M059J (cell line): ENCODE data around the gene MTUS2. TPM values are rescaled to one million over a fixed set of nuclear protein-coding genes. Genes with fewer than 3 reads are reported as not detected.

Source experiments
- DNase-seq: peaks from one replicate; pipeline ENCODE4 v3.0.0-alpha.2; 2012; ENCODE audit warnings: low read depth
- total RNA-seq: library from RNA; depleted of rRNA; stranded (reverse); fragments of >200 nt; shearing (Covaris generic); gene quantifications from 2 replicates; pipeline ENCODE4 v1.2.3, GENCODE V29; 2014; rRNA removed

MTUS2 gene
- total RNA-seq, 1 experiment from 2014 or later, result 0.59 TPM

DNA sequence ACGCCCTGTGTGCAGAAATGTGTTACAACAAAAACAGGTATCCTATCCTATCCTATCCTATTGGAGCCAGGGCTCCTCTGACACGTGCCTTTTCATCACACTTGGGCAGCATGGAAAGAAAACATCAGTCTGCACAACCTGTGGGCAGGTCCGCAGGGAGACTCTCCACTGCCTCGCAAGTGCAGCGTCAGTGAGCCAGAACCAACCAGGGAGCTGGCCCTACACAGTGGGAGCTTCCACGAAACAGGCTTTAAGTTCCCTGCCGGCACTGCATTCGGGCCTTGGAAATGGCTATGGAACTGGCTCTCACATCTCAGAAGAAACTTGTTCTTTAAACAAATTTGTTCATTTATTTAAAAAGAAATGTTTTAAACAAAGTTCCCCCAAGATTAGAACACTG lies 725.8 kb downstream of the MTUS2 start:
- no peak for DNase-seq

GRCh38 chr13:29546662-29547061 lies 726.5 kb downstream of the MTUS2 start:
- DNase-seq, result no peak

DNA sequence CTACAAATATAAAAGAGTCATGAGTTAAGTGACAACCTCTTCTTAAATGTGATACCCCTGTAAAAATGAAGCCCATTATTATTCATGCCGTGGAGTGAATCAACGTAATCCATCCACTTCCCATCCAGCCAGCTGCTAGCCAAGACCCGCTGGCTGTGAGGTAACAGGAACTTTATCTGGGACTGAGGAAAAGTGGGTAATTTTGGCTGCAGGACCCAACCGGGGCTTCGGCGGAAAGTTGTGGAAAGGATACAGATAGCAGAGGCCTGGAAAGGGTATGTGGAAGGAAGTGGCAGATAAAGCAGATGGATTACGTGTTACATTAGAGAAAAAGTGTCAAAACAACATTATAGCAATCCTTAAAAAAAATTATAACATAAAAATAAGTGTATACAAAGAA lies 727.0 kb downstream of the MTUS2 start:
- DNase-seq, result no peak

DNA sequence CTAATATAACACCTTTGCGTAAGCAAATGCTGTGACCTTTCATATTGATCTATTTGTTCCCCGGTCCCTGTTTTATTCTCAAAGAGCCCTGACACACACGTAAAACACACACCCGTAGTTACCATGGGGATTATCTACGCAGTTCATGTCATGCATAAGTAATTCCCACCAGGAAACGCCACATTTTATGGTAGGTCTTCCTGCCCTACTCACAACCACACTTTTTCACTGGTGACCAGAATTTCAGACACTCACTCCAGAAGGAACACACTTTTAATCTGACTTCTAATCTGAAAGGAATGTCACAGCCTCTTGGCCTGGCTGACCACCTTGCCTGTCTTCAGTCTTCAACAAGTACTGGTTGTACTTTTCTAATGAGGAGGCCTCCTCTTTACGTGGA lies 728.6 kb downstream of the MTUS2 start:
- DNase-seq, result peak; percentile 86

GRCh38 chr13:29550430-29550988 lies 730.4 kb downstream of the MTUS2 start:
- DNase-seq, result peak; percentile 17

DNA sequence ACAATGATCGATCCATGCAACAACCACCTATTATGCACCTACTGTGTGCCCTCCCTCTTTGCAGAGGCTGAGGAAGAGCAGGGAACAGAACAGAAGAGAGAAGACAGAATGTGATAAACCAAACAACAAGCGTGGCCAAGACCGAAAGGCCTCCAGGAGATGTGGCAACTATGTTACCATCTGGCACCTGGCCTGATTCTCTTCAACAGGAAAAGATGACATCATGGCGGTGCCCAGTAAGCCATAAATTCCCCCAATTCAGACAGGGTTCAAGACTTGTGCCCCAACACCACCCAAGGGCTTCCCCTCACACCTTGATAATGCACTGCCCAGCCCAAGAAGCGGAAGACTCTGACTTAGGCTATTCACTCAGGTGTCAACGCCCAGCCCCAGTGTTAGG lies 731.1 kb downstream of the MTUS2 start:
- DNase-seq, result peak; percentile 33

Other genes with a start within 250 kb of the MTUS2 start
- 187 and 238 TPM in 2 replicates for gene POMP, start 161.2 kb upstream of the MTUS2 start, total RNA-seq
- 7.0 and 9.0 TPM in 2 replicates for gene SLC46A3, start 101.4 kb upstream of the MTUS2 start, total RNA-seq